Activated T-cell treated with anti-CD3 and anti-CD28 coated beads for 24 hours (primary cell): Measurements from ENCODE around the gene PLA2R1.
"Not testable (repeated sequence)": the region's sequence is repeated elsewhere in the genome, so short reads cannot be mapped to it uniquely, and the experiment has no call there.

Source experiments
- DNase-seq: peaks from one replicate; pipeline ENCODE4 v3.0.0-alpha.2; 2020; ENCODE audit warnings: low read depth

The PLA2R1 gene

GRCh38 chr2:159982270-159982669, 80.1 kb downstream of the PLA2R1 start:
- DNase-seq, result no peak

GRCh38 chr2:159976527-159977160, 85.8 kb downstream of the PLA2R1 start:
- no peak for DNase-seq

GRCh38 chr2:159973325-159973724, 89.1 kb downstream of the PLA2R1 start:
- DNase-seq, result no peak

- DNase-seq, result no peak
These were observed 90.9 kb downstream of the PLA2R1 start for GRCh38 chr2:159971365-159972152.

- DNase-seq, result not testable (repeated sequence)
These were observed 91.9 kb downstream of the PLA2R1 start for GRCh38 chr2:159970548-159970947.

GRCh38 chr2:159968279-159968900, 94.0 kb downstream of the PLA2R1 start:
- no peak for DNase-seq

GRCh38 chr2:159963700-159964099, 98.7 kb downstream of the PLA2R1 start:
- DNase-seq, result no peak

- DNase-seq, result not testable (repeated sequence)
These were observed 99.9 kb downstream of the PLA2R1 start for GRCh38 chr2:159962513-159962912.

- DNase-seq, result no peak
These were observed 101.0 kb downstream of the PLA2R1 start for GRCh38 chr2:159961451-159961850.

GRCh38 chr2:159961037-159961436, 101.4 kb downstream of the PLA2R1 start:
- DNase-seq, result no peak

- DNase-seq, result no peak
These were observed 102.0 kb downstream of the PLA2R1 start for GRCh38 chr2:159960414-159960813.

- no peak for DNase-seq
These were observed 103.3 kb downstream of the PLA2R1 start for GRCh38 chr2:159959136-159959535.

GRCh38 chr2:159953136-159953823, 109.1 kb downstream of the PLA2R1 start:
- DNase-seq, result no peak

GRCh38 chr2:159946326-159946999, 116.0 kb downstream of the PLA2R1 start:
- no peak for DNase-seq

GRCh38 chr2:159944874-159945273, 117.5 kb downstream of the PLA2R1 start:
- no peak for DNase-seq

GRCh38 chr2:159942146-159942545, 120.3 kb downstream of the PLA2R1 start:
- no peak for DNase-seq

- DNase-seq, result no peak
These were observed 120.7 kb downstream of the PLA2R1 start for GRCh38 chr2:159941729-159942128.

- DNase-seq, result no peak
These were observed 122.5 kb downstream of the PLA2R1 start for GRCh38 chr2:159939946-159940345.

GRCh38 chr2:159938395-159938794, 124.0 kb downstream of the PLA2R1 start:
- no peak for DNase-seq

GRCh38 chr2:159936471-159936870, 125.9 kb downstream of the PLA2R1 start:
- no peak for DNase-seq

- DNase-seq, result no peak
These were observed 128.7 kb downstream of the PLA2R1 start for GRCh38 chr2:159933727-159934049.
